M059J (cell line): Measurements from ENCODE around the gene PTGIS. TPM values are rescaled to one million over a fixed set of nuclear protein-coding genes. Genes with fewer than 3 reads are reported as not detected.

Source experiments
- DNase-seq: peaks from one replicate; pipeline ENCODE4 v3.0.0-alpha.2; 2012; ENCODE audit warnings: low read depth
- total RNA-seq: library from RNA; depleted of rRNA; stranded (reverse); fragments of >200 nt; shearing (Covaris generic); gene quantifications from 2 replicates; pipeline ENCODE4 v1.2.3, GENCODE V29; 2014; rRNA removed

The PTGIS gene
- total RNA-seq, 1 experiment from 2014 or later: 0.07 TPM

DNA sequence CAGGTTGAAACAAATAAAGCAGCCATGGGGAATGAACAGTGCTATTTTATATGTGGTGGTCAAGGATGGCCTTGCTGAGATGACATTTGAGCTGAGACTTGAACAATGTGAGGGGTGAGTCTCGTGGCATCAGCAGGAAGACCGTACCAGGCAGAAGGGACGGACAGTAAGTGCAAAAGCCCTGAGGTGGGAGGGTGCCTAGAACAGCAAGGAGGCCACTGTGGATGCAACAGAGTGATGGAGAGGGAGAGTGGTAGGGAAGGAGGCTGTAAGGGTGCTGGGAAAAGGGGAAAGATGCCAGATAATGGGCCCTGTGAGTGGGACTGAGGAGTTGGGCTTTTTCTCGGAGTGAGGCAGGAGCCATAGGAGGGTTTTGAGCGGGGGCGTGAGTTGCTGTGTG, 97.0 kb downstream of the PTGIS start:
- DNase-seq: no peak

DNA sequence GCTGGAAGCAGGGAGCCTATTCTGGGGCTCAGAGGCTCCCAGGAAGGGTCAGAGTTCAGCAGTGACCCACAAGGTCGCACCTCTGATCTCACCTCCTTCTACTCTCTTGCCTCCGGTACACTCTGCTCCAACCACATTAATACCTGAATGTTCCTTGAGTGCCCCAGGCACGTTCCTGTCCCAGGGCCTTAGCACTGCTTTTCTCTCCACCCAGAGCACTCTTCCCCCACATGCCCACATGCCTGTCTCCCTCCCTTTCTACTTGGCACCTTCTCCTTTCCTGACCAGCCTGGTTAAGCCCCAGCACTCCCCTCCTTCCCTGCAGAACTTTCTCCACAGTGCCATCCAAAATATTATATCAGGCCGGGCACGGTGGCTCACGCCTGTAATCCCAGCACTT, 98.9 kb downstream of the PTGIS start:
- no peak for DNase-seq

DNA sequence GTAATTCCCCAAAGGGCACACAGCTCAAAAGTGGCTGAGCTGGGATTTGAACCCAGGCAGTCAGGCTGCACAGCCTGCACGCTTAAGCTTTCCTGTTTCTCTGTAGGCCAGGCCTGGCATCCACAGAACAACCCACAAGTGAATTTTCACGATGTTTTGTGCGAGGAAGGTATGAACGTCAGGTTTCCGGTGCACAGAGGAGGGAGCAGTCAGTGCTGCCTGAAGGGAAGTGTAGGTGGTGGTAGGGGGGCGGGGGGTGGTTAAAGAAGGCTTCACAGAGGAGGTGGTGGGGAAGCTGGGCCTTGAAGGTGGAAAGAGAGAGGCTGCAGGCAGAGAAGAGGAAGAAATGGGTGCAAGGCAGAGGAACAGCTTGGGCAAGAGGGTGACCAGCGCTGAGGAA, 99.5 kb downstream of the PTGIS start:
- no peak for DNase-seq

DNA sequence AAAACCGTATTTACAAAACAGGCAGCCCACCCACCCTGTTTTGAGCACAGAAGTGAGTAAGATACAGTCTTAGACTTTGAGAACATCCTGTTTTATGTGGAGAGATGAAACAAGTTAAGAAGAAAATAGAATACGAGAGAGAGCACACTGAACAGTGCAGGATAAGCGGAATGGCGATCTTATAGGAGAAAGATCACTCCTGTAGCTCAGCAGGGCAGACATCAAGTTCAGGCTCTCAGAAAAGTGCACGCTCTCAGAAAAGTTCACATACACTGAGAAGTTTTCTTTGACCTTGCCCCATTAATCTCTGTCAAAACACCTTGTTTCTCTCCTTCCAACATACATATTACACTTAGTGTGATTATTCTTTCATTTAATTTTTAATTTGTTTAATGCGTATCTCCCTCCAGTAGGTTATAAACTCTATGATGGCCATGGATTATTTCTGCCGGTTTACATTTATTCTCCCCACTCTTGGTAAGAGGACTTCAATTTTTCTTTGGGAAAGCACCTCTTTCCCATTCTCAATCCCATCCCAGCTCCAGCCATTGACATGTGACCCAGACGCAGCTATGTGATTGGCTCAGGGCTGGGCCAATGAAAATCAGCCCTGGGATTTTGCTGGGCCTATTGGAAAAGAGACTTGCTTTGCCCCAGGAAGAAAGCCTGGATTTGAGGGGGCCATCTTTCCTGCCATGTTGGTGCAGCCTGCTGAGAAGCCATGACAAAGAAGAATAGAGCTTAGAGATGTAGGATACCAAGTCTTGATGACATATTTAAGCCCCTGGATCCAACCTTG, 101.6 kb downstream of the PTGIS start:
- no peak for DNase-seq

DNA sequence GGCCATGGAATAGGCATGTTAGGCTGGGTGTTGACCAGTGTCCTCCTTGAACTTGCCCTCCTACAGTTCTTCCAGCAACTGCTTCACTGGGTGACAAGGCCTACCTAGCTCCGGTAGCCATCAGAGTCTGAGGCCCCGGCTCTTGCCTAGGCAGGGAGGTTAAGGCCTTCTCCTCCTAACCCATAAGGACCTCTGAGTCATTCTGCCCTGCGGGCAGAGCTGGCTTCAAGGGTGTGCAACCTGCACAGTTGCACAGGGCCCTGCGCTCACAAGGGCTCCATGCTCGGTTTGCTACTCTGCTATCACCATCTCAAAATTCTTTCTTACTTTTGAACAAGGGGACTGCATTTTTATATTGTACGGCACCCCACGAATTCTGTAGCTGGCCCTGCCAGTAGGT, 103.4 kb downstream of the PTGIS start:
- DNase-seq: peak; percentile 35

DNA sequence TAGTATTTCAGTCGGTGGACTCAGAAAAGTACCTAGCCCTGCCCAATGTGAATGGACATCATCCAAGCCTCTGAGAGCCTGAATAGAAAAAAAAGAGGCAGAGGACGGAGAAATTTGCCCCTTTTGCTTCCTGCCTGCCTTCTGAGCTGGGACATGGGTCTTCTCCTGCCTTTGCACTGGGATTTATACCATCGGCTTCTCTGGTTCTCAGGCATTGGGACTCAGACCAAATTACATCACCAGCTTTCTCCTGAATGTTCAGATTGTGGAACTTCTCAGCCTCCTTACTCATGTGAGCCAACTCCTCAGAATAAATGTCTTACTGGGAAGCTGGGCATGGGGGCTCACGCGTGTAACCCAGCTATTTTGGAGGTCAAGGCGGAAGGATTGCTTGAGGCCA, 105.3 kb downstream of the PTGIS start:
- peak; percentile 20 for DNase-seq

DNA sequence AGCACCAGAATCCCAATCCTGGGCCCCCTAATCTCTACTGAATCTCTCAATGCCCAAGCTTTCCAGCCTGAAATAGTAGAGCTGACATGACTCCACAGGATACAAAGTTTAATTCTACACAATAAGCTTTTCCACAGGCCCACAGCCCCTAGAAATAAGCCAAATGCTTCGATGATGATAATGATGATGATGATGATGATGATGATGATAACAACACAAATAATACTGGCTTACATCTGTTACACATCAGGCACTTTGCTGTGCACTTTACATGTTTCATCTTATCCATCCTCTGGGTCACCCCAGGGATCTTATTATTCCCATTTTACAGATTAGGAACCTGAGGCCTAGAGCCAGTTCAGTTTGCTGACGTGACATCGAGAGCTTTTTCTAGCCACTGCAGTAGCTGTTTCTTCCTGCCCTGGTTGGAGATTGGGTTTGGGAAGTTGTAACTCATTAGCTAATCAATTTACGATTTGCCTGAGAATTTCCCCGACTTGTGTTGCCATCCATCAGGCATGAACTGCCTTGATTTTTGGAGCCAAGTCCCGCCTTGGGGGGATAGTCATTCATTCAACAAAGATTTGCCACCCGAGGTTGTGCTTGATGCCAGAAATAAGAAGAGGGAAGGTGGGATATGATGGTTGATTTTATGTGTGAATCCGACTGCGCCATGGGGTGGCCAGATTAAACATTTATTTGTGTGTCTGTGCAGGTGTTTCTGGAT, 105.9 kb downstream of the PTGIS start:
- DNase-seq: no peak

DNA sequence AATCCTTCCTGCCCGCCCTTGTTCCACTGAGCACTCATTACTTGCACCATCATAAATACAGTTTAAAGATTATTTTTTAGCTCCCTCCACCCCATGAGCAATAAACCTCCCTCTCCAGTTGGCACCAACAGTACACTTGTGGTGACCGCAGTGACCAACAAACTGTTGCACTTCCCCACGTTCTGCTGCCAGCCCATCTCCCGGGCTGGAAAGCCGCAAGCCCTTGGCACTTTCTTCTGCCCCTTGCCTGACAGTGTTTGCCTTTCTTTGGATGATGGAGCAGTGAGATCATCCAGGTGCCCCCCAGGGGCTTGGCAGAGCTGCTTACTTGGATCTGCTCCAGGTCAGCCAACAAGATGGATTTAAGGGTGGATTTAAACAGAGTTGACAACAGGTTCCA, 107.0 kb downstream of the PTGIS start:
- DNase-seq: peak; percentile 98

DNA sequence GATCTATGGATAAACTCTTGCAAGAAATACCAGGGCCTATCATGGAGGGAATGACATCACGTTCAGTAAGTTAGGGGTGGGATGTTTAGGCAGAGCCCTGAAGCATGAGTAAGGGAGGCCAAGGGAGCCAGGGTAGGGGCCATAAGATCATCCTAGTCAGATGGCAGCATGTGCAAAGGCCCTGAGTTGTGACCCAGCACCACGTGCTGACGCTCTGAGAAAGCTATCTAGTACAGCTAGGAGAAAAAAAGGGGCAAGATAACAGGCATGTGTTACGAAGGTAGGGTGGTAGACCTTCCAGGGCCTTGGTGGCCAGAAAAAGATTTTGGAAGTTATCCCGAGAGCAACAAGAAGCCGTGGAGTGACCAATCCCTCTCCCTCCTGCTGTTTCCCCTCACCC, 107.8 kb downstream of the PTGIS start:
- DNase-seq: no peak

DNA sequence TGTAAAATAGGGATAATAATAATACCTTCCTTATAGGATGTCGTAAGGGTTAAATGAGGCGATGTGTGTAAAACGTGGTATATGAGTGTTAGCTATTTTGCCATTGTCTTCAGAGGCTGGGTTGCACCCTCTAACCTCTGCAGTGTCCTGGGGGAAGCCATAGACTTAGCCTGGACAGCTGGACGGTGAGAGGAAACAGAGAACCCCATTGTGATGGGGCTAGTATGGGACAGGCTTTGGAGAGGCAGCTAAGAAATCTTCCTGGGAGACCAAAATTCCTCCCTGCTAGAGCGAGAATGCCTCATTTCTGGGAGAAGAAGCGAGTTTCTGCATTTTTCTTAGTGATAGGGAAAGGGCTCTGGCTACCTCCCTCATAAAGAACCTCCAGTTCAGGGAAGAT, 108.3 kb downstream of the PTGIS start:
- DNase-seq: no peak

DNA sequence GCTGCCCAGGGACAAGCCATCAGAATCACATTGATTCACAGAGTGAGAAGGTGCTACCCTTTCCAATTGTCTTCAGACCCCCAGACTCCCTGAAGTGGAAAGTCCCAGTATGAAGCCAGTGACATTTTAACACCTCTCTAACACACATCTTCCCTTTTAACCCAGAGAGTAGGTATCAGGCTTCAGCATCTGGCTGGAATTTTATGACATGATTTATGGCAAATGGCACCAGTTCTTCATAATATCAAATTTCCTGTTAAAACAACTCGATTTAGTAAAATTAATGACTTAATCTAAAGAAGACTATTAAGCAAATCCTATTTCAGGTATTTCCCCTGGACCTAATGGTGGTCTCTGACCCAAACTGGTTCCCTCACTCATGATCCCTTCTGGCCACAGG, 110.5 kb downstream of the PTGIS start:
- no peak for DNase-seq

DNA sequence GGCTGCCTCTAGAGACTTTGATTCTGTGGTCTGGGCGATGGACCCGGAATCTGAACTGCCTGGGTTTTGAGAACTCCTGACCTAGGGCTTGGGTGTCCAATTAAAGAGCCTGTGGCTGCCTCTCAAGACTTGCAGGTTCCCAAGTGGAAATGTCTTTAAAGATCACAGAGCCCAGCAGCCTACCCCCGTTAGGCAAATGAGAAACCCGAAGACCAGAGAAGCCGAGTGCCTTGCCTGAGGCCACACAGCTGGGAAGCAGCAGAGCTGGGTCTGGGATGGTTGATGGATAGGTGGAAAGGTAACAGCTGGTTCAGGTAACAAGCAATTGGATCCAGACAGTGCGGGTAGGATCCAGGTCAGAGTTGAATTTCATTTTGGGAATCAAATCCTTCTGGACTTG, 111.3 kb downstream of the PTGIS start:
- DNase-seq: no peak

DNA sequence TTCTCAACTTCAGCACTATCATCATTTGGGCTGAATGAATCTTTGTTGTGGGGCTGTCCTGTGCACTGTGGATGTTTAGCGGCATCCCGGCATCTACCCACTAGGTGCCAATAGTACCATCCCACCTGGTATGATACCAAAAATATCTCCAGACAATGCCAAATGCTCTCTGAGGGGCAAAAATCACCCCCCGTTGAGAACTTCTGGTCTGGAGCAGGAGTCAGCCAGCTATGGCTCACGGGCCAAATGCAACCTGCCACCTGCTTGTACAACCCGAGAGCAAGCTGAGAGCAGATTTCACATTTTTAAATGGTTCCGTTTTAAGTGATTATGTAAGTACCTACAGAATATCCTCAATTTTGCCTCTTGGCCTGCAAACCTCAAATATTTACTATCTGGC, 112.2 kb downstream of the PTGIS start:
- no peak for DNase-seq

Other genes starting within 250 kb of the PTGIS start
- not detected in 2 replicates for gene KCNB1, start 85.5 kb downstream of the PTGIS start, total RNA-seq
- gene B4GALT5, start 145.7 kb upstream of the PTGIS start, total RNA-seq: 30.2 and 46.0 TPM in 2 replicates
- 6.0 and 9.0 TPM in 2 replicates for gene SLC9A8, start 244.7 kb upstream of the PTGIS start, total RNA-seq